Endothelial cell (in vitro differentiated cells): Measurements from ENCODE around the gene A3GALT2. TPM values are rescaled to one million over a fixed set of nuclear protein-coding genes. Genes with fewer than 3 reads are reported as not detected.
A peak's percentile ranks its signal among the peaks of the same experiment; 100 is the strongest.

Experiments
- DNase-seq: peaks from one replicate; pipeline ENCODE4 v3.0.0; 2021; ENCODE audit warnings: low spot score
- H3K27ac Mint-ChIP-seq: one replicate; pipeline ENCODE4 v1.8.0; 2021; ENCODE audit warnings: mixed read lengths, inconsistent platforms; ENCODE audit not compliant: unreplicated experiment
- H3K27me3 Mint-ChIP-seq: one replicate; pipeline ENCODE4 v1.8.0; 2021; ENCODE audit warnings: mild to moderate bottlenecking, moderate library complexity, mixed read lengths, inconsistent platforms; ENCODE audit not compliant: unreplicated experiment
- H3K36me3 Mint-ChIP-seq: one replicate; pipeline ENCODE4 v1.8.0; 2021; ENCODE audit warnings: mild to moderate bottlenecking, low read depth, mixed read lengths, inconsistent platforms; ENCODE audit not compliant: unreplicated experiment
- H3K4me1 Mint-ChIP-seq: one replicate; pipeline ENCODE4 v1.8.0; 2021; ENCODE audit warnings: mild to moderate bottlenecking, mixed read lengths, inconsistent platforms; ENCODE audit not compliant: unreplicated experiment
- H3K4me3 Mint-ChIP-seq: one replicate; pipeline ENCODE4 v1.8.0; 2021; ENCODE audit warnings: mild to moderate bottlenecking, mixed read lengths, inconsistent platforms; ENCODE audit not compliant: unreplicated experiment
- H3K9me3 Mint-ChIP-seq: one replicate; pipeline ENCODE4 v1.8.0; 2021; ENCODE audit warnings: mixed read lengths, inconsistent platforms; ENCODE audit not compliant: unreplicated experiment
- CTCF ChIP-seq: fragments of 200-600 bp; sonication (generic); IDR thresholded peaks from one replicate; pipeline ENCODE4 v1.5.0; 2021; ENCODE audit warnings: antibody characterized with exemption; ENCODE audit not compliant: unreplicated experiment
- total RNA-seq: library from RNA; stranded (reverse); fragmentation: NEBNext Ultra II Directional; extraction: Animal tissue kit (Norgen Biotek cat#: 25700); gene quantifications from one replicate; pipeline ENCODE4 v1.2.1, GENCODE V29; 2021; ENCODE audit not compliant: unreplicated experiment

A3GALT2 gene
- total RNA-seq, 1 donor from 2014 or later: not detected

- Mint-ChIP-seq H3K4me3 (no peak overlapping the region), H3K27ac (no peak overlapping the region), H3K27me3 (peaks cover 7% of the 10 kb centered on the region), H3K4me1 (peaks cover 36% of the 10 kb centered on the region), H3K36me3 (peaks cover 5% of the 10 kb centered on the region), H3K9me3 (no peaks in the 10 kb centered on the region)
- no peak for DNase-seq
- no peak for TF ChIP-seq CTCF
Observed at GRCh38 chr1:33267468-33268205, 53.3 kb downstream of the A3GALT2 start.

- peaks cover 3% of the 10 kb centered on the region for H3K36me3 Mint-ChIP-seq
- H3K27me3 Mint-ChIP-seq: peaks cover 5% of the 10 kb centered on the region
Observed at GRCh38 chr1:33266766-33267165, 54.1 kb downstream of the A3GALT2 start.

DNA sequence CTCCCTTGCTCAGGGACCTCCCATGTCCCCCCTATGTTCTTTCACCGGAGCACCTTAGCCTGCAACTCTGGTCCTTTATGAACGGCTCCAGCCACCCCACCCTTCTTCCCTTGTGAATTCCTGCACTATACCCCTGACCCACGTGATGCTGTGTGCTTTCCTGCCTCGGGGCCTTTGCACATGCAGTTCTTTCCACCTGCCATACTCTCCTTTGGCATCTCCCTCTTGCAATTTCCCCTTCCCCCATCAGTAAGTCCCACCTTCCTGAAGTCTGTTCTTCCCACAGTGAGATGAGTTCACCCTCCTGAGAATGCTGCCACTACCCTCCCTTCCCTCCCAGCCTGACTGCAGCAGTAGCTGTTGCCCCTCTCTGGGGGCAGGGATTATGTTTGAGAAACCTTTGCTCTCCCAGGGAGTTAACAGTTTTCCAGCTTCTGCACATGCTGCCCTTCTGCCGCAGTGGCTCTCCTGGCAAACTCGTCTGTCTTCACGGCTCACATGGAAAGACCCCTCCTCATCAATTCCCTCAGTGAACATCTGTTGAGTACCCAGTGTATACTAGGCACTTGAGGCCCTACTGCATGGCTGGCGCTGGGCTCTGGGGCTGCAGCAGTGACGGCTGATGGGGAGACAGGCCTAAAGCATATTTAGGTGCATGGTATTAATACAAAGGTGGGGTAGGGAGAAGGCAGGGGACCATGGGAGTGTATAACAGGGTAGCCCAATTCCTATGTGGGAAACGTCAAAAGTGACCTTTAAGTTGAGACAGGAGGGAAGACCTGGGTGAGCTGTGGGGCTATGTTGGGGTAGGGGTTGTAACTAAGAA is 54.9 kb downstream of the A3GALT2 start:
- H3K36me3 Mint-ChIP-seq: peaks cover 4% of the 10 kb centered on the region
- H3K4me3 Mint-ChIP-seq: no peak overlapping the region

More at GRCh38 chr1:33266766-33267165, 54.1 kb downstream of the A3GALT2 start:
- TF ChIP-seq CTCF: no peak
- peak overlapping the region; percentile 21 for H3K27ac Mint-ChIP-seq
- H3K4me3 Mint-ChIP-seq: no peak overlapping the region
- peaks cover 34% of the 10 kb centered on the region for H3K4me1 Mint-ChIP-seq
- no peaks in the 10 kb centered on the region for H3K9me3 Mint-ChIP-seq
- no peak for DNase-seq

GRCh38 chr1:33263890-33264504 is 56.9 kb downstream of the A3GALT2 start:
- H3K27me3 Mint-ChIP-seq: peaks cover 8% of the 10 kb centered on the region
- H3K4me1 Mint-ChIP-seq: peaks cover 46% of the 10 kb centered on the region
- H3K36me3 Mint-ChIP-seq: peaks cover 8% of the 10 kb centered on the region
- no peak overlapping the region for H3K4me3 Mint-ChIP-seq
- H3K27ac Mint-ChIP-seq: no peak overlapping the region
- H3K9me3 Mint-ChIP-seq: no peaks in the 10 kb centered on the region
- DNase-seq: no peak
- TF ChIP-seq CTCF: no peak

More for the DNA sequence above, 54.9 kb downstream of the A3GALT2 start:
- no peak for DNase-seq
- TF ChIP-seq CTCF: no peak
- peaks cover 5% of the 10 kb centered on the region for H3K27me3 Mint-ChIP-seq
- H3K27ac Mint-ChIP-seq: no peak overlapping the region
- no peaks in the 10 kb centered on the region for H3K9me3 Mint-ChIP-seq
- H3K4me1 Mint-ChIP-seq: peaks cover 34% of the 10 kb centered on the region
